GM12875 (cell line): ENCODE results near the gene ACAP3.

Source experiments
- H3K4me3 ChIP-seq: one replicate; pipeline ENCODE4 v1.5.1; 2011; ENCODE audit warnings: low read depth, low read length, control low read depth
- TF ChIP-seq, protein P1 (sequence below): IDR thresholded peaks from 2 replicates; pipeline ENCODE4 v1.5.1; 2011; ENCODE audit warnings: low read depth, mild to moderate bottlenecking, control low read depth, inconsistent platforms, low read length, moderate library complexity, borderline replicate concordance; ENCODE audit not compliant: insufficient read depth

ACAP3 gene

DNA sequence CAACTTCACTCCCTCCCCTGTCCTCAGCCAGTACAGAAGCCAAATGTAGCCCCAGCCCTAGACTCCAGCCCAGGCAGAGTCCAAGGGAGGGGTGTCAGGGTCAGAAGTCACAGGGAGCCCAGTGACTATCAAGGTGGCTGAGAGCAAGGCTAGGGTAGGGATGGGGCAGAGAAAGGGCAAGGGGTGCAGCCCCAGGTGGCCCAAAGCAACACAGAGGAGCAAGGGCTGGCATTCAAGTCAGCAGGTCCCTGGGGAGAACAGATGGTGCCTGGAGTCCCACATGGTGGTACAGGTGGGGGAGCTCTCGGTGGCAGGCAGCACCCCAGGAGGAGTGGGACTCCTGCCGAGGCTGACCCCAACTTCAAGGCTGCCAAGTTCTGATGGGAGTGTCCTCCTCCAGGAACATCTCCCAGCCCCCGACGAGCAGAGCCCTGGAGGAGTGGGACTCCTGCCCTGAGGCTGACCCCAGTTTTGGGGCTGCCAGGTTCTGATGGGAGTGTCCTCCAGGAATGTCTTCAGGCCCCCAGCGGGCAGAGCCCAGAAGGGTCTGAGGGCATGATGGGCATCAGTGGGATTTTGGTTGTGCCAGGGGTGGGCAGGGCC lies 45.2 kb upstream of the ACAP3 start:
- no peak overlapping the region for H3K4me3 ChIP-seq
- TF ChIP-seq, protein P1, sequence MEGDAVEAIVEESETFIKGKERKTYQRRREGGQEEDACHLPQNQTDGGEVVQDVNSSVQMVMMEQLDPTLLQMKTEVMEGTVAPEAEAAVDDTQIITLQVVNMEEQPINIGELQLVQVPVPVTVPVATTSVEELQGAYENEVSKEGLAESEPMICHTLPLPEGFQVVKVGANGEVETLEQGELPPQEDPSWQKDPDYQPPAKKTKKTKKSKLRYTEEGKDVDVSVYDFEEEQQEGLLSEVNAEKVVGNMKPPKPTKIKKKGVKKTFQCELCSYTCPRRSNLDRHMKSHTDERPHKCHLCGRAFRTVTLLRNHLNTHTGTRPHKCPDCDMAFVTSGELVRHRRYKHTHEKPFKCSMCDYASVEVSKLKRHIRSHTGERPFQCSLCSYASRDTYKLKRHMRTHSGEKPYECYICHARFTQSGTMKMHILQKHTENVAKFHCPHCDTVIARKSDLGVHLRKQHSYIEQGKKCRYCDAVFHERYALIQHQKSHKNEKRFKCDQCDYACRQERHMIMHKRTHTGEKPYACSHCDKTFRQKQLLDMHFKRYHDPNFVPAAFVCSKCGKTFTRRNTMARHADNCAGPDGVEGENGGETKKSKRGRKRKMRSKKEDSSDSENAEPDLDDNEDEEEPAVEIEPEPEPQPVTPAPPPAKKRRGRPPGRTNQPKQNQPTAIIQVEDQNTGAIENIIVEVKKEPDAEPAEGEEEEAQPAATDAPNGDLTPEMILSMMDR, result no peak

DNA sequence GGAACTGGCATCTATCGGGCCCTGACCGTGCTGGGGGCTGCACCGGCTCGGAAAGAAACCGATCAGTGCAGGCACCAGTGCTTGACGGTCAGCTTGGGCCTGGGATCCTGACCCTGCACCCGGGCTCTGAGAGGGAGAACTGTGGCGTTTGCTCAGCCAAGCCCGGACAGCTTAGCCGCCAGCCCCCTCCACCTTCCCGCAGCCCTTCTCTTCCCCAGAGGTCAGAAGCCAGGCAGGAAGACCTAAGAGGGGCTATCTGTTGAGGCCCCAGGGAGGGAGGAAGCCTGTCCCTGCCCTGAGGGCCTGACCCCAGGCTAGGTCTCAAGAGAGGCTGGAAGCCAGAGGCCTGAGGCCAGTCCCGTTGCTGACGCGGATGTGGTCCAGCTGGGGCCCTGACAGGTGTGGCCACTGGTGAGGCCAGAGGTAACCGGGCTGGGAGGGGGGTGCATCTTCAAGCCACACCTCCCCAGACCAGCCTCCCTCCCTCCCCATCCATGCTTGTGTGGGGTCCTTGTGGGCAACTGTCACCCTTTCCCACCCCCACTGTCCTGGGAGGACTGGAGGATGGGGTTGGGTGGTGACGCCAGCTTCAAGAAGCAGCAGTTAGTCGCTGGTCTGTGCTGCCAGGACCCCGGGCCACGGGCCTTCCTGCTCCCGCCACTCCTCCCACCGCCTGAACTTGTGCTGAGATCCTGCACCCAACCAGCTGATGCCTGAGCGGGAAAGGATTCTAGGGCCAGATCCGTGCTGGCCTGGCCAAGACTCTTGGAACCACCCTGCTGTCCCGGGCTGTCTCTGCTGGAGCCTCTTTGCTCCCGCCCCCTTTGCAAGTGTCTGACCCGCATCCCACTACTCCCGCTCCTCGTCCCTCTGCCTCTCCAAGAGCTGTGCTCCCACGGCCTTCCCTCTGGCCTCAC lies 44.0 kb upstream of the ACAP3 start:
- no peak overlapping the region for H3K4me3 ChIP-seq
- TF ChIP-seq, protein P1, result no peak

DNA sequence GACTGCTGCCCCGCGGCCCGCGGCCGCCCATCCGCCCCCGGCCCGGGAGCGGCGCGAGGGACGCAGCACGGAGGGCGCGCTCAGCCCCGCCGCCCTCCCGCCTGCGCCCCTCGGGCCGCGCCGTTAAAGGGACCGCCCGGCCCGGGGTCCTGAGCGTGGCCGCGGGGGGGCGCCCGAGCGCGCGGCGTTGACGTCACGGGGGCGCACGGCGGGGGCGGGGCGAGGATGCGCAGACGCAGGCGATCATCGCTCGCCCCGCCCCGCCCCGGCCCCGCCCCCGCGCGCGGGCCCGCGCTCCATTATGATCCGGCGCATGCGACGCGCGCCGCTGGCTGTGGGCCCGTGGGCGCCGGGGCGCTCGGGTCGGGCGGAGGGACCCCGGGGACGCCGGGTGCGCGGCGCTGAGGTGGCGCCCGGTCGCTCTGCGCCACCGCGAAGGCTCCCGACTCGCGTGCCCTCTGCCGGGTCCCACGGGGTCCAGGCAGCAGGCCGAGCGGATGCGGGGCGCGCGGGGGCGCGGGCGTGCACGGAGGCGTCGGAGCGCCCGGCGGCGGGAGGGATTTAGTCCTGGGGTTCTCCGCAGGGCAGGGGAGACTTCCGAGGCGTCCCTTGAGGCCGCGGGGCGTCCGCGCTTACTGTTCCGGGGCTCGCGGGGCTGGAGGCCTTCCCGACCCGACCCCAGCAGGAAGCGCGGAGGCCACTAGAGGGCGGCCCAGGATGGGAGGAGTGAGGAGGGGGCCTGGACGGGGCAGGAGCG lies 41.7 kb upstream of the ACAP3 start, which contains the start of gene DVL1:
TSS of gene DVL1 (minus strand) at position 163 of the 757 bp plus-strand sequence. CDS start 353 bp downstream, outside the sequence.
- TF ChIP-seq, protein P1, result peak; percentile 68

DNA sequence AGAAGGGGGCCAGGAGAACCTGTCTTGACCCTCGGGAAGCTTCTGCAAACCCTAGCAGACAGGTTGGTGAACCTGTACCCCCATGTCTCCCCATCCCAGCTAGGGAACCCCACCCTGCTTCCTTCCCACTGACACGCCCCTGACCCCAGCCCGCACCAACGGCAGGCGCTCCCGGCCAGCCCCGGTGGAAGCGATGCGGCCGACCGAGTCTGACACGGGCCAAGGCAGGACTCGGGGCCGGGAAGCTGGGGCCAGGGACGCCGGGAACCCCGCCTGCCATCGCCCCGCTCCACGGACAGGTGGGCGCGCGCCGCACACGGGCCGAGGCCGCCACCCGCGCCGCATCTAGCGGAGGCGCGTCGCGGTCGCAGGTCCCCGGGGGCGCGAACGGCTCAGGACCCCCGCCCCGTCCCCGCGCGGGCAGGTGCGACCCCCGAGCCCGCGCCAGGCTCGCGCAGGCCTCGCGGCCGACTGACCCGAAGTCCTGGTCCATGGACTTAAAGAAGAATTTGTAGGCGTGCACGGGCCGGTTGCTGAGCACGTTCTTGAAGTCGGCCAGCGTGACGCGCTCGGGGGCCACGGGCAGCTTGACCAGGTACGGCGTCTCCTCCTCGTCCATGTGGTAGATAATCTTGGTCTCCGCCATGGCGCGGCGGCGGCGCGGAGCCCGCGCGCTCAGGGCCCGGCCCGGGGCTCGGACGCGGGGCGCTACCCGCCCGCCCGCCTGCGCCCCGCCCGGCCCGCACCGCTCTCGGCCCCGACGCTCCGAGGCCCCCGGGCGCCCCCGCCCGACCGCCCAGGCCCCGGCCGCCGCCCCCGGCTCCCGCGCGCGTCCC lies 40.9 kb upstream of the ACAP3 start:
- TF ChIP-seq, protein P1, result no peak

More for the DNA sequence above, 41.7 kb upstream of the ACAP3 start, which contains the start of gene DVL1:
- H3K4me3 ChIP-seq, result peak within 1 kb of the TSS; percentile 80

DNA sequence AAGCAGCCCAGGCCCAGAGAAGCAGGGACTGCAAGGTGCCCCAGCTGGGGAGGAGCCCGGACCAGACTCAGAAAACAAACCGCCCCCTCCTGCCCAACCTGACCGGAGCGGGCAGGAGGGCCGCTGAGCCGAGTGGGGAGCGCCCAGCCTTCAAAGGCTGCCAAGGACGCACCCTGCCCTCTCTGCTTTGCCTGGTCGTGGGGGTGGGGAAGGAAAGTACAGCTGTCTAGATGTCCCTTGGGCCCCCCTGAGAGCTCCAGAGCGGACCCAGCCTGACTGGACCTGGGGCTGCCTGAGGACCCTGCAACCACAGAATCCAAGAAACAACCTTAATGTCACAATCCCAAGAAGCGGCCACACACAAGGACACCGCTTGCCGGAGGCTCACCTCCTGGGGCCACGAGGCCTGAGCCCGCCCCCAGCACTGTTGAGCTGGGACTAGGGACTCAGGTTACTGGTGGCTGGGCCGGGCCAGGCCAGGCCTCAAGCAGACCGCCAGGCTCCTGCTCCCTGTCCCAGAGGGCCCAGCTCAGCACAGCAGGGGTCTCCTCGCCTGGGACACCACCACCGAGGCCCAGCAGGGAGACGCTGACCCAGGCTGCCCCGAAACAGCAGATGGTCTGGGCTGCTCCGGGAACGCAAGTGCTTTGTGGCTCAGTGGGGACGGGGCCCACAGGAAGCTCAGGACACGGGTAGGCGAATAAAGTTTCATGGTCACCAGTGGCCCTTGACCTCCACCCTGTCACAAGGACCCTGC lies 40.1 kb upstream of the ACAP3 start:
- H3K4me3 ChIP-seq, result peak overlapping the region; percentile 80
- TF ChIP-seq, protein P1, result no peak

More for the DNA sequence above, 40.9 kb upstream of the ACAP3 start:
- peak overlapping the region; percentile 80 for H3K4me3 ChIP-seq

DNA sequence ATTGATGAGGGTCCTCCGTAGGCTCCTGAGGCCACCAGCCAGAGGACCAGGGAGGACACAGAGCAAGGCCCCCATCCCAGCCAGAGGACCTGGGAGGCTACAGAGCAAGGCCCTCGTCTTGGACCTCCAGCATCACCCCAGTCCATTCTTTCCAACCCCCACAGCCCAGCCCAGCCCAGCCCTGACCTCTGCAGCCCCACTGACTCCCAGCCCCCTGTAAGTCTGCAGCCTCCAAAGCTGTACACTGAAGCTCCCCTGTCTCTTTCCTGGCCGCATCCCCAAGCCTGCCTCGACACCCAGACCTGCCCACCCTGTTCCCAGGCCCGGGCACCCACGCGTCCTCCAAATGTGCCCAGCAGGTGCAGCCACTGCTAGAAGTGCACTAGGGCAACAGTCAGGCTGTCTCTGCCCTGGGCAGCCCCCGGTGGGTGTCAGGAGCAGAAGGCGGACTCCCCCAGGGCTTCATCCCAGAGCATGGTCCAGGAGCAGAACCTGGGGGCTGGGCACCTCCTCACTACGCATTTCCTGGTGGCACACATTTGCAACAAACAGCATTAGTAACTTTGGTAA lies 39.4 kb upstream of the ACAP3 start:
- no peak overlapping the region for H3K4me3 ChIP-seq
- TF ChIP-seq, protein P1, result no peak
